T47D (cell line): ENCODE measurements around the gene HEPN1.

ENCODE experiments used
- DNase-seq, 2 experiments: peaks; one replicate each; pipeline versions ENCODE4 v3.0.0 to v3.0.0-alpha.2; 2011 to 2012; ENCODE audit warnings: low read depth in 1 of 2, low spot score in 1 of 2
- JUND ChIP-seq: IDR thresholded peaks from 2 replicates; pipeline ENCODE4 v1.6.1; 2012; ENCODE audit warnings: low read depth
- in situ Hi-C: cut with HindIII; loops from 2 replicates; pipeline ENCODE4 v1.10.0; 2016; ENCODE audit warnings: low sequenced_read_pairs, low pct_unique_long_range_greater_than_20kb

The HEPN1 gene

GRCh38 chr11:124889191-124890091, 29.6 kb upstream of the HEPN1 start:
- no peak for TF ChIP-seq JUND
- no peak for DNase-seq
- in situ Hi-C loops = no loop called here

- DNase-seq = no peak
- no peak for TF ChIP-seq JUND
- in situ Hi-C loops = no loop called here
Measured at GRCh38 chr11:124890151-124890550, 28.9 kb upstream of the HEPN1 start.

DNA sequence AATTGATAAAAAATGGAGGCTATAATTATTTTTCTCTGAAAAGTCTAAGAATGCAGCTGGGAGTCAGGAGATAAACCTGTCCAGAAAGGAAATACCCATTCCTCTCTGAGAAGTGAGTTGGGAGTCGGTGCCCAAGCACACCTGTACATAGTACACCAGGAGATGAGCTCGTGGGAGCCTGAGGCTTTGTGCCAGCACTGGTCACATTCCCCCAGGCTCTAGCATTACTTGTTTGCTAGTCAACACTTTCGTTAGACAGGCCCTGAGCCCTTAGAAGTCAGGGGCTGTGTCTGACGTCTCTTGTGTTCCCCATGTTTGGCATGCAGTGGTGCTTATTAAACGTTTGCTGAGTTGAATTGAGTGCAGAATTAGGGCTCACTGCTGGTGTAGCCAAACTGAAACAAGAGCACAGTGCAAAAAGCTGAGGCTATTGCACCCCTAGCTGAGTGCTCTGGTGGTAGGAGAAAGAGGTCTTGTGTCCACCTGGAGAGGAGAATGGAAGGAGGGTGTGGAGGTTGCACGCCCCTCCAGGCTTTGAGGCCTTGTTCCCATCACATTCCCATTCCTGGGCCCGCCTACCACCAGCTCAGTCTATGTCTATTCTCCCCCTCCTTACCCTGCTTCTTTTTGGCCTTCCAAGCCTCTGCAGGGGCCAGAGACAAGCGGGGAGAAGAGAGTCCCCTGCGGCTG, 28.2 kb upstream of the HEPN1 start:
- in situ Hi-C loops = no loop called here
- no peak for TF ChIP-seq JUND
- DNase-seq = peak in 1 of 2 experiments; percentile 29

GRCh38 chr11:124891373-124891861, 27.6 kb upstream of the HEPN1 start:
- DNase-seq = no peak
- in situ Hi-C loops = no loop called here

DNA sequence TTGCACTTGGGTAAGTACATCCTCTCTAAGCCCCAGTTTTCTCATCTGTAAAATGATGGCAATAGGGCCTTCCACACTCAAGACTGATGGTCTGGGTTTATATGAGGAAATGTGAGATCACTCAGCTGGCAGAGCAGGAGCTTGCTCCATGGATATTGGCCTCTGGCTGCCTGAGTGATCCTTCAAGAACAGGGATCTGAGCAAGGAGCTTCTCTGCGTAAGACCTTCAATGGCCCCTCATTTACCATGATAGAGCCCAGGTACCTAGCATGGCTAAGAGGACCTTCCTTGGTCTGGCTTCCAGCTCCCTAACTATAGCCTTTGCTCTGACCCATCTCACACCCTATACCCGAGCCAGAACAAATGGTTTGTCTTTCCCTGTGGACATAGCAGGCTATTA, 26.9 kb upstream of the HEPN1 start:
- no peak for TF ChIP-seq JUND
- in situ Hi-C loops = no loop called here
- DNase-seq = no peak

More at GRCh38 chr11:124891373-124891861, 27.6 kb upstream of the HEPN1 start:
- no peak for TF ChIP-seq JUND

DNA sequence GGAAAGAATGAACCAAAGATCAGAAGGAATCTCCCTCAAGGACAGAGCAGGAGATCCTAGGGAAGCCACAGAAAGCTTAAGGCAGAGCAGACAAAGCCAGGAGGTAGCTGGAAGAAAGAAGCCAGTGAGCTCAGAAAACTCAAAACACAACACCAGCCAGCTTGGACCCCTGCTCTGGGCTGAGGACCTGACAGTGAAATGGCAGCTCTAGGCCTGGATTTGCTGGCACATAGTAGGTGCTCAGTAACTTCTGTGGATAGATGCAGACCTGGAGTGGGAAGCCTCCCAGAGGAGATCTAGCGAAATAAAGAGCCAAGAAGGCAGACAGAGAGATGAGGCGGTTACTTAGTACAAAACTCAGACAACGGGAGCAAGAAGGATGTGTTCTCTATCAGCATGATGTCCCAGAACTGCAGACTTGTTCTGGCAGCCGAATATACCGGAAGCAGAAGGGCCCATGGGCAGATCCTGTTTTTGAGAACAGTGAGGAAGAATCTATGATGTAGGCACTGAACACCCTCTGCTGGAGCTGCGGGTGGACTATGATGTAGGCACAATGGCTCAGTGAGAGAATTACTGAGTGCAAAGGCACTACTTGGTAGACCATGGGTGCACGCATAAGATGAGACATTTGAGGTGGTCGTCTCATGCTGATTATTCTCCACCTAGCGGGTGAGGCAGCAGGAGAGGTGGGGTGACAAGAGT, 26.1 kb upstream of the HEPN1 start:
- in situ Hi-C loops = no loop called here
- no peak for DNase-seq
- TF ChIP-seq JUND = no peak

GRCh38 chr11:124893781-124894401, 25.2 kb upstream of the HEPN1 start:
- in situ Hi-C loops = no loop called here
- TF ChIP-seq JUND = no peak
- DNase-seq = no peak

GRCh38 chr11:124894606-124895430, 24.2 kb upstream of the HEPN1 start:
- no peak for TF ChIP-seq JUND
- no peak for DNase-seq
- in situ Hi-C loops = no loop called here

- no peak for DNase-seq
- no peak for TF ChIP-seq JUND
- in situ Hi-C loops = no loop called here
Measured at GRCh38 chr11:124895471-124895971, 23.5 kb upstream of the HEPN1 start.

DNA sequence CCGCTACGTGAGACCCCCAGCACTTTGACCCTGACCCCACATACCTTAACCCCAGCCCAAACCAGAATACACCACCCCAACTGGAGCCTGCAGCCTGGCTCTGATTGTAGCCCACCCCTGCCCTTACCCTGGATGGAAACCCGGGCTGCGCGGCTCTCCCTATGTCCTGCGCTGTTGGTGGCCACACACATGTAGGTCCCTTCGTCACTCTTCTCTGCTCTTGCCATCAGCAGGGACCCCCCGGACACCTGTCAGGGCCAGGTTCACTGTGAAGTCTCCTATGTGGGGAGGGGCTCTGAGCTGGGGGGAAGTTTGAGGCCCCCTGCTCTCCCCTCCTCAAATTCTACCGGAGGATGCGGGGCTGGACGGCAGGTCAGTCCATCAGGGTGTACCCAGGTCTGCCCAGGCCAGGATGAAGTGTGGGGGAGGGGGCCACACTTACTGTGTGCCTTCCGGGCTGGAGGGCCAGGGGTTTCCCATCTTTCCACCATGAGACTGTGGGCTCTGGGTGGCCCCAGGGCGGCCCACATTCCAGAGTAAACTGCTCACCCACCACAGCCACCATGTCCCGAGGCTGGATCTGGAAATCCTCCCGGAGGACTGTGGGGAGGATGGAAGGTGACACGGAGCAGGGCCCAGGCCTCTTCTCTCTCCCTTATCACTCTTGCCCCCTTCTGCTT, 22.8 kb upstream of the HEPN1 start:
- in situ Hi-C loops = no loop called here

More for the DNA sequence above, 22.8 kb upstream of the HEPN1 start:
- TF ChIP-seq JUND = no peak
- DNase-seq = no peak
